Neuronal stem cell (in vitro differentiated cells): Measurements from ENCODE around the gene KDM5A.
"Not testable (repeated sequence)": the region's sequence is repeated elsewhere in the genome, so short reads cannot be mapped to it uniquely, and the experiment has no call there.

ENCODE experiments used
- DNase-seq: peaks from one replicate; pipeline ENCODE4 v3.0.0-alpha.2; 2013; ENCODE audit warnings: low spot score
- H2AFZ ChIP-seq: one replicate; pipeline ENCODE4 v1.6.1; 2013; ENCODE audit warnings: mild to moderate bottlenecking, low read length, inconsistent platforms
- H2AK5ac ChIP-seq: 2 replicates; pipeline ENCODE4 v1.6.1; 2013; ENCODE audit warnings: low read depth, mild to moderate bottlenecking, inconsistent platforms, low read length, moderate library complexity, mixed read lengths
- H2BK120ac ChIP-seq: 2 replicates; pipeline ENCODE4 v1.6.1; 2013; ENCODE audit warnings: low read depth, mild to moderate bottlenecking, inconsistent platforms, low read length, moderate library complexity, mixed read lengths
- H2BK12ac ChIP-seq: one replicate; pipeline ENCODE4 v1.6.1; 2013; ENCODE audit warnings: low read length, inconsistent platforms
- H2BK15ac ChIP-seq: 2 replicates; pipeline ENCODE4 v1.6.1; 2013; ENCODE audit warnings: mild to moderate bottlenecking, low read length, inconsistent platforms, mixed read lengths
- H2BK5ac ChIP-seq: one replicate; pipeline ENCODE4 v1.6.1; 2013; ENCODE audit warnings: inconsistent platforms, mild to moderate bottlenecking, low read length, moderate library complexity
- H3K14ac ChIP-seq: one replicate; pipeline ENCODE4 v1.6.1; 2013; ENCODE audit warnings: low read length, inconsistent platforms
- H3K18ac ChIP-seq: 2 replicates; pipeline ENCODE4 v1.6.1; 2013; ENCODE audit warnings: low read length, inconsistent platforms
- H3K23ac ChIP-seq: 2 replicates; pipeline ENCODE4 v1.6.1; 2013; ENCODE audit warnings: low read depth, mild to moderate bottlenecking, mixed read lengths, low read length, inconsistent platforms; ENCODE audit not compliant: poor library complexity
- H3K27ac ChIP-seq: replicated peaks from 3 replicates; pipeline ENCODE4 v1.5.1; 2013; ENCODE audit warnings: low read length, inconsistent platforms
- H3K27me3 ChIP-seq, 3 experiments: 2 replicates each; pipeline ENCODE4 v1.6.1; 2013; ENCODE audit warnings: low read length in 3 of 3, mild to moderate bottlenecking in 2 of 3, inconsistent platforms in 1 of 3, low read depth in 1 of 3, mixed read lengths in 1 of 3, moderate library complexity in 1 of 3; ENCODE audit not compliant: control insufficient read depth in 3 of 3, insufficient read depth in 3 of 3
- H3K36me3 ChIP-seq, 2 donors: replicated peaks in 1 of 2; 2 replicates each; pipeline ENCODE4 v1.6.1; 2013; ENCODE audit warnings: low read length in 2 of 2; ENCODE audit not compliant: control insufficient read depth in 2 of 2, insufficient read depth in 2 of 2
- H3K4ac ChIP-seq: 2 replicates; pipeline ENCODE4 v1.6.1; 2013; ENCODE audit warnings: inconsistent platforms, mild to moderate bottlenecking, low read length, moderate library complexity
- H3K4me1 ChIP-seq, 2 donors: 1 replicate in 1 of 2; 2 replicates in 1 of 2; pipeline ENCODE4 v1.6.1; 2013; ENCODE audit warnings: low read length in 2 of 2, low read depth in 1 of 2; ENCODE audit not compliant: control insufficient read depth in 2 of 2, insufficient read depth in 1 of 2
- H3K4me2 ChIP-seq: one replicate; pipeline ENCODE4 v1.6.1; 2013; ENCODE audit warnings: mild to moderate bottlenecking, low read length, inconsistent platforms; ENCODE audit not compliant: insufficient read depth, poor library complexity, severe bottlenecking
- H3K4me3 ChIP-seq, 2 donors: 2 replicates each; pipeline ENCODE4 v1.5.1; 2013; ENCODE audit warnings: low read length in 2 of 2, mild to moderate bottlenecking in 2 of 2, inconsistent platforms in 1 of 2, moderate library complexity in 1 of 2
- H3K79me1 ChIP-seq: one replicate; pipeline ENCODE4 v1.6.1; 2013; ENCODE audit warnings: low read depth, mild to moderate bottlenecking, inconsistent platforms, low read length, moderate library complexity
- H3K9ac ChIP-seq: one replicate; pipeline ENCODE4 v1.6.1; 2013; ENCODE audit warnings: mild to moderate bottlenecking, low read depth, low read length, inconsistent platforms; ENCODE audit not compliant: poor library complexity
- H3K9me3 ChIP-seq, 2 donors: replicated peaks in 1 of 2; 2 replicates each; pipeline versions ENCODE3 to v1.6.1; 2013; ENCODE audit warnings: low read length in 2 of 2, mild to moderate bottlenecking in 2 of 2, inconsistent platforms in 1 of 2, low read depth in 1 of 2, mixed read lengths in 1 of 2, moderate library complexity in 1 of 2; ENCODE audit not compliant: control insufficient read depth in 2 of 2, insufficient read depth in 1 of 2
- H4K8ac ChIP-seq: one replicate; pipeline ENCODE4 v1.6.1; 2013; ENCODE audit warnings: low read depth, mild to moderate bottlenecking, inconsistent platforms, low read length, moderate library complexity
- H4K91ac ChIP-seq: one replicate; pipeline ENCODE4 v1.6.1; 2013; ENCODE audit warnings: low read length, low read depth, mild to moderate bottlenecking, inconsistent platforms; ENCODE audit not compliant: poor library complexity
- WGBS, 2 donors: extraction: QIAGEN DNeasy Blood & Tissue Kit; methylation state at CpG; one replicate each; pipeline ENCODE4 v1.1.7; 2013; ENCODE audit warnings: missing lambda C conversion rate in 2 of 2, mixed read lengths in 1 of 2; ENCODE audit not compliant: insufficient read length in 2 of 2, insufficient replicate concordance in 1 of 2; ENCODE audit errors: extremely low coverage in 2 of 2; 5-methylcytosine and 5-hydroxymethylcytosine counted together

The KDM5A gene

DNA sequence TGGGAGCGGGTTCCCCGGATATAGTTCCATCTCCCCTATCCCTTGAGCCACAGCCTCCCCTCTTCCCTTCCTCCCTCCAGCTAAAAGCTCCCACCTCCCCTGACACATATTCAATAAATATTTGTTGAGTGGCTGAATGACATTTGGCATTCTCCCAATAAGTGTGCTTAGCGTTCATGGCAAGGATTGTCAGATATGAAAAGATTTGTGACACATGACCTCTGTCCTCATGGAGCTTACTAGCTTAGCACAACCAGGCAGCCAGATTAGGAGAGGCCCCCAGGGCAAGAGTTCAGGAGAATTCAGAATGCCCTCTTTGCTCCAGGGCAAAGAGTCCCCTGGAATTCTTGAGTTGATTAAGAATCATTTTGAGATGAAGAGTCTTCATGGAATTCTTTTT lies 152.7 kb downstream of the KDM5A start:
- Histone ChIP-seq H4K8ac (no peak overlapping the region), H2BK5ac (no peak overlapping the region), H3K36me3 (no peaks in the 10 kb centered on the region), H2BK15ac (no peak overlapping the region), H3K27me3 (peaks cover 0 to 23% (median 0%) of the 10 kb centered on the region in 3 experiments), H4K91ac (no peak overlapping the region), H3K4me3 (no peak overlapping the region), H3K18ac (no peak overlapping the region), H3K79me1 (no peaks in the 10 kb centered on the region), H3K4me2 (no peak overlapping the region), H3K9me3 (peaks cover 0 to 11% of the 10 kb centered on the region in 2 donors), H2BK120ac (no peak overlapping the region), H3K4me1 (peaks cover 0 to 5% of the 10 kb centered on the region in 2 donors), H3K9ac (no peak overlapping the region), H3K23ac (no peak overlapping the region), H2BK12ac (no peak overlapping the region), H3K4ac (no peak overlapping the region), H3K14ac (no peak overlapping the region), H2AFZ (no peak overlapping the region), H2AK5ac (no peak overlapping the region), H3K27ac (no peak overlapping the region)
- no CpG with 5 or more reads among the region's 3 CpGs for WGBS, 2 donors
- DNase-seq = no peak

GRCh38 chr12:235967-236366 lies 153.2 kb downstream of the KDM5A start:
- peaks cover 0 to 10% of the 10 kb centered on the region in 2 donors for H3K4me1 ChIP-seq
- not testable (repeated sequence) for H3K4me2 ChIP-seq, H3K9ac ChIP-seq, H2BK120ac ChIP-seq, H4K8ac ChIP-seq, H3K4me3 ChIP-seq, H3K79me1 ChIP-seq, H2AK5ac ChIP-seq, H3K23ac ChIP-seq, H2BK15ac ChIP-seq, DNase-seq, H2BK5ac ChIP-seq, H2AFZ ChIP-seq, H2BK12ac ChIP-seq, H3K27ac ChIP-seq, H3K14ac ChIP-seq, H3K36me3 ChIP-seq, H4K91ac ChIP-seq, H3K4ac ChIP-seq, H3K18ac ChIP-seq
- peaks cover 0 to 28% (median 0%) of the 10 kb centered on the region in 3 experiments for H3K27me3 ChIP-seq
- WGBS, 2 donors = no CpG with 5 or more reads among the region's 4 CpGs
- H3K9me3 ChIP-seq = peaks cover 0 to 11% of the 10 kb centered on the region in 2 donors

DNA sequence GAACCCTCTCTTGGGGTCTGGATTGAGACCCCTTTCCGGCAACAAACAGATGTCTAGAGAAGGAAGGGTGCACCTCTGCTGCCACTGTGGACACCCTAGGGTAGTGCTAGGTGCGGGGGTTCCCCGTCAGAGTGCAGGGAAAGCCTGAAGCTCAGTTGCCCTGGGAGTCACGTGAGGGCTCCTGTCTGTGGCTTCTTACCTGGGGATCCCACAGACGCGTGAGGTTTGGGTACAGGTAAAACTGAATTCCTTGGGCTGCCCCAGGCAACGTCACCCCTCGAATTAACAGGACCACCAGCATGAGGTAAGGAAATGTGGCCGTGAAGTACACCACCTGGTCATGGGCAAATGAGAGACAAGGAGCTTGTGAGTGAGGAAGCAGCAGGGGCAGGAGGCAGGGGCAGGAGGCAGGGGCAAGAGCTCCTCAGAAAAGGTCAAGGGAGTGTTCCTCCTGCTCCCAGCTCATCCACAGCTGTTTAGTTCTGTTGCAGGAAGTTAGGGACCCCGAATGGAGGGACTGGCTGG lies 154.2 kb downstream of the KDM5A start:
- H3K27ac ChIP-seq = no peak overlapping the region
- no peak overlapping the region for H2BK5ac ChIP-seq
- H4K91ac ChIP-seq = no peak overlapping the region
- no peaks in the 10 kb centered on the region for H3K36me3 ChIP-seq
- H3K4ac ChIP-seq = no peak overlapping the region
- no peak overlapping the region for H3K4me2 ChIP-seq
- no CpG with 5 or more reads among the region's 10 CpGs for WGBS, 2 donors
- DNase-seq = no peak
- peak overlapping the region; percentile 13 for H3K23ac ChIP-seq
- H3K4me1 ChIP-seq = peaks cover 0 to 12% of the 10 kb centered on the region in 2 donors
- H3K4me3 ChIP-seq = peak overlapping the region in 1 of 2 donors; percentile 57
- no peak overlapping the region for H2AK5ac ChIP-seq
- no peak overlapping the region for H3K9ac ChIP-seq
- H2BK12ac ChIP-seq = no peak overlapping the region
- no peak overlapping the region for H2BK120ac ChIP-seq
- peaks cover 0 to 38% (median 0%) of the 10 kb centered on the region in 3 experiments for H3K27me3 ChIP-seq
- no peak overlapping the region for H2BK15ac ChIP-seq
- H4K8ac ChIP-seq = no peak overlapping the region
- H3K18ac ChIP-seq = no peak overlapping the region
- H3K79me1 ChIP-seq = no peaks in the 10 kb centered on the region
- peaks cover 0 to 11% of the 10 kb centered on the region in 2 donors for H3K9me3 ChIP-seq
- H3K14ac ChIP-seq = no peak overlapping the region
- no peak overlapping the region for H2AFZ ChIP-seq

- H2BK12ac ChIP-seq = no peak overlapping the region
- H2AFZ ChIP-seq = no peak overlapping the region
- no peak overlapping the region for H2BK5ac ChIP-seq
- H3K36me3 ChIP-seq = no peaks in the 10 kb centered on the region
- H3K18ac ChIP-seq = no peak overlapping the region
- H3K27ac ChIP-seq = no peak overlapping the region
- no peak overlapping the region for H2BK15ac ChIP-seq
- no peak overlapping the region for H3K4me3 ChIP-seq
- no peak overlapping the region for H3K4ac ChIP-seq
- no peak overlapping the region for H3K9ac ChIP-seq
- WGBS, 2 donors = no CpG with 5 or more reads among the region's 7 CpGs
- H4K8ac ChIP-seq = no peak overlapping the region
- no peak overlapping the region for H2AK5ac ChIP-seq
- H3K23ac ChIP-seq = no peak overlapping the region
- H4K91ac ChIP-seq = no peak overlapping the region
- no peak for DNase-seq
- peaks cover 0 to 48% (median 0%) of the 10 kb centered on the region in 3 experiments for H3K27me3 ChIP-seq
- no peak overlapping the region for H3K4me2 ChIP-seq
- H3K4me1 ChIP-seq = peaks cover 3 to 16% of the 10 kb centered on the region in 2 donors
- no peaks in the 10 kb centered on the region for H3K79me1 ChIP-seq
- H3K9me3 ChIP-seq = peaks cover 0 to 11% of the 10 kb centered on the region in 2 donors
- no peak overlapping the region for H2BK120ac ChIP-seq
- no peak overlapping the region for H3K14ac ChIP-seq
Observed at GRCh38 chr12:234019-234418, 155.1 kb downstream of the KDM5A start.
